Umbilical cord (tissue), 2 donors: ENCODE results near the gene PTPRG. TPM values are rescaled to one million over a fixed set of nuclear protein-coding genes. Genes with fewer than 3 reads are reported as not detected.

ENCODE experiments used
- DNase-seq: peaks from one replicate; pipeline ENCODE4 v3.0.0-alpha.2; 2015; ENCODE audit warnings: low spot score
- total RNA-seq: library from RNA; depleted of rRNA; stranded (reverse); fragments of >200 nt; gene quantifications from one replicate; pipeline ENCODE4 v1.2.3, GENCODE V29; 2014; ENCODE audit warnings: low replicate concordance; ENCODE audit not compliant: insufficient read depth

Gene PTPRG
- total RNA-seq, 1 donor from 2014 or later = 84.0 TPM

GRCh38 chr3:61954097-61954540, 392.7 kb downstream of the PTPRG start:
- peak; percentile 76 for DNase-seq

GRCh38 chr3:61955483-61955882, 394.1 kb downstream of the PTPRG start:
- no peak for DNase-seq

- DNase-seq = peak; percentile 69
Observed at GRCh38 chr3:61956236-61956635, 394.9 kb downstream of the PTPRG start.

- DNase-seq = no peak
Observed at GRCh38 chr3:61957259-61957658, 395.9 kb downstream of the PTPRG start.

- no peak for DNase-seq
Observed at GRCh38 chr3:61960976-61961375, 399.6 kb downstream of the PTPRG start.

GRCh38 chr3:61961900-61962299, 400.5 kb downstream of the PTPRG start:
- DNase-seq = peak; percentile 86

- DNase-seq = no peak
Observed at GRCh38 chr3:61964566-61964965, 403.2 kb downstream of the PTPRG start.

- no peak for DNase-seq
Observed at GRCh38 chr3:61965770-61966131, 404.4 kb downstream of the PTPRG start.

- no peak for DNase-seq
Observed at GRCh38 chr3:61966200-61966599, 404.8 kb downstream of the PTPRG start.

GRCh38 chr3:61967019-61967418, 405.6 kb downstream of the PTPRG start:
- DNase-seq = no peak

- DNase-seq = no peak
Observed at GRCh38 chr3:61967937-61968336, 406.6 kb downstream of the PTPRG start.

- DNase-seq = no peak
Observed at GRCh38 chr3:61974662-61975061, 413.3 kb downstream of the PTPRG start.

- no peak for DNase-seq
Observed at GRCh38 chr3:61975199-61975598, 413.8 kb downstream of the PTPRG start.

GRCh38 chr3:61975936-61976335, 414.6 kb downstream of the PTPRG start:
- no peak for DNase-seq

GRCh38 chr3:61978460-61979419, 417.4 kb downstream of the PTPRG start:
- no peak for DNase-seq

- DNase-seq = no peak
Observed at GRCh38 chr3:61979638-61980037, 418.3 kb downstream of the PTPRG start.

- DNase-seq = peak; percentile 69
Observed at GRCh38 chr3:61980041-61980440, 418.7 kb downstream of the PTPRG start.

GRCh38 chr3:61981060-61981459, 419.7 kb downstream of the PTPRG start:
- no peak for DNase-seq

- DNase-seq = no peak
Observed at GRCh38 chr3:61983479-61983878, 422.1 kb downstream of the PTPRG start.

- no peak for DNase-seq
Observed at GRCh38 chr3:61985020-61985419, 423.6 kb downstream of the PTPRG start.

GRCh38 chr3:61986473-61986872, 425.1 kb downstream of the PTPRG start:
- DNase-seq = no peak

GRCh38 chr3:61989681-61990080, 428.3 kb downstream of the PTPRG start:
- DNase-seq = no peak

- DNase-seq = no peak
Observed at GRCh38 chr3:61990327-61991027, 429.1 kb downstream of the PTPRG start.
